Subcutaneous adipose tissue (tissue), 4 donors: ENCODE measurements around the gene SLC66A1. TPM values are rescaled to one million over a fixed set of nuclear protein-coding genes. Genes with fewer than 3 reads are reported as not detected.

ENCODE experiments used
- total RNA-seq, 4 donors: library from RNA; depleted of rRNA; stranded (reverse); fragments of >200 nt; gene quantifications; one replicate each; pipeline ENCODE4 v1.1.0, GENCODE V29; 2016
- TF ChIP-seq, protein P1 (sequence below): fragments of 450-650 bp; IDR thresholded peaks from one replicate; pipeline ENCODE4 v1.5.1; 2016; ENCODE audit warnings: low read depth, mild to moderate bottlenecking, control low read depth, antibody characterized with exemption, moderate library complexity

The SLC66A1 gene
- total RNA-seq, 4 donors from 2014 or later = 8.4 to 12.7 (median 11.6) TPM

DNA sequence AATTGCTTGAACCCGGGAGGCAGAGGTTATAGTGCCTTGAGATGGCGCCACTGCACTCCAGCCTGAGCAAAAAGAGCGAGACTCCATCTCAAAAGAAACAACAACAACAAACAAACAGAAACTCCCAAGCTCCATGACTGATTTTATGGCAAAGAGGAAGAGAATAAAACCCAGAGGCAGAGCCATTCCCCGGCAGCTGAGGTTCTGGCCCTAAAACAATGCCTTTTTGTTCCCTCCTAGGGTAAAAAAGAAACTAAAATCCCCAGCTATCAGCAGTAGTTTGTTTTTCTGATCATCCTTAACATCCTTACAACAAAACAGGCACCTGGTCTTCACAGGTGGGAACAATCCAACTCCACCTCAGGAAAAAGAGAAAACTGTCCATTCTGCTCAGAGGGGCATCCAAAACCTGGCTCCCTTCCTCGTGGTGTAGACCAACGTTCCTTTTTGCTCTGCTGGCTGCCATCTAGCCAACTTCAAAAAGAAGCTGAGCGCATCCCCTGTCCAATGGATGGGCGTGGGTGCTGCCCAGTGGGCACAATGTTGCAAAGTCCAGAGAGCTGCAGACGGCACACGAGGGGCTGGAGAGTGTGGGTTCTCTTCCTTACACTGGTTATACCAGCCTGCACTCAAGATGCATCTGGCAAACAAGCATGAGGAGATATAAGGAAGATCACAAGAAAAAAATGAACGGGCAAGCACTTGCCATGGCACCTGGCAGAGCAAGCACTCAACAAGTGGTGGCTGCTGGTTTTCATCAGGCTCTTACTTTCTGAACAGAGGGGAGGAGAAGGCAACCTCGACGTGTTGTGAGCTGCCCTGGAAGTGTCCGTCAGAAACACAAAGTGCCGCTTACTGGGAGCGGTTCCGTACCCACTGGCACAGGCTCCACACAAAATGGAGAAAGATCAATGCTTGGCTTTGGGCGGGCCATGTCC lies 54.7 kb downstream of the SLC66A1 start:
- TF ChIP-seq, protein P1, sequence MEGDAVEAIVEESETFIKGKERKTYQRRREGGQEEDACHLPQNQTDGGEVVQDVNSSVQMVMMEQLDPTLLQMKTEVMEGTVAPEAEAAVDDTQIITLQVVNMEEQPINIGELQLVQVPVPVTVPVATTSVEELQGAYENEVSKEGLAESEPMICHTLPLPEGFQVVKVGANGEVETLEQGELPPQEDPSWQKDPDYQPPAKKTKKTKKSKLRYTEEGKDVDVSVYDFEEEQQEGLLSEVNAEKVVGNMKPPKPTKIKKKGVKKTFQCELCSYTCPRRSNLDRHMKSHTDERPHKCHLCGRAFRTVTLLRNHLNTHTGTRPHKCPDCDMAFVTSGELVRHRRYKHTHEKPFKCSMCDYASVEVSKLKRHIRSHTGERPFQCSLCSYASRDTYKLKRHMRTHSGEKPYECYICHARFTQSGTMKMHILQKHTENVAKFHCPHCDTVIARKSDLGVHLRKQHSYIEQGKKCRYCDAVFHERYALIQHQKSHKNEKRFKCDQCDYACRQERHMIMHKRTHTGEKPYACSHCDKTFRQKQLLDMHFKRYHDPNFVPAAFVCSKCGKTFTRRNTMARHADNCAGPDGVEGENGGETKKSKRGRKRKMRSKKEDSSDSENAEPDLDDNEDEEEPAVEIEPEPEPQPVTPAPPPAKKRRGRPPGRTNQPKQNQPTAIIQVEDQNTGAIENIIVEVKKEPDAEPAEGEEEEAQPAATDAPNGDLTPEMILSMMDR = no peak

DNA sequence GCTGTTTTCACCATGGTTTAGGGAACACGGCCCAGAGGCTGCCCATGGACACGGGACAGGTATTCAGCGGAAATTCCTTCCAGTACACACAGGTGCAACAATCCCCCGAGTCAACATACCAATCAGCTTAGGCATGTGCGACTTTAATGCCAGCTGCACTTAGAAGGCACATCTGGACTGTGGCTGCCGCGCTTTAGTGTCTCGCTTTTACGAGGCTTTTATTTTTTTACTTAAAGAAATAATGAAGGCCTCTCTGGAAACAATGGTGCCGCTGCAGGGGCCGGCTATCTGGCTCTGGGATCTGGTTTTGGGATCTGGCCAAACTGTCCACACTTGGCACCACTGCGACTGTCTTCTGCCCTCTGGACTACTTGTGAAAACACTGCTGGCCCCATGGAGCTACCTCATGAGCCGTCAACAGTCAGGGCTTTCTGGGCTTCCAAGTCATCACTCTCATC lies 55.5 kb downstream of the SLC66A1 start:
- TF ChIP-seq, protein P1 = no peak

DNA sequence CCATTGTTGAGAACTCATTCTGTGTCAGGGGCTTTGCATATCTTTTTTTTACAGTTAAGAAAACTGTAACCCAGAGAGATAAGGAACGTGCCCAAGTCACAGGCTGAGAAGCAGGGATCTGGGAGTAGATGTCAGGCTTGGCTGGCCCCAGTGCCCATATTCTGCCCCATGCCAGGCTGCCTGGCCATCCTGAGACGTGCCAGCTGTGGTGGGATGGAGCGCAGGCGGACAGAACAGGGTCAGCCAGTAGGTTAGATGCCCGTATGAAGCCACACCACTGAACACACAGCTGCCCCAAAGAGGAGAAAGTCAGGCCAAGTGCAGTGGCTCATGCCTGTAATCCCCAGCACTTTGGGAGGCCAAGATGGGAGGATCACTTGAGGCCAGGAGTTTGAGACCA lies 55.9 kb downstream of the SLC66A1 start:
- TF ChIP-seq, protein P1 = no peak

DNA sequence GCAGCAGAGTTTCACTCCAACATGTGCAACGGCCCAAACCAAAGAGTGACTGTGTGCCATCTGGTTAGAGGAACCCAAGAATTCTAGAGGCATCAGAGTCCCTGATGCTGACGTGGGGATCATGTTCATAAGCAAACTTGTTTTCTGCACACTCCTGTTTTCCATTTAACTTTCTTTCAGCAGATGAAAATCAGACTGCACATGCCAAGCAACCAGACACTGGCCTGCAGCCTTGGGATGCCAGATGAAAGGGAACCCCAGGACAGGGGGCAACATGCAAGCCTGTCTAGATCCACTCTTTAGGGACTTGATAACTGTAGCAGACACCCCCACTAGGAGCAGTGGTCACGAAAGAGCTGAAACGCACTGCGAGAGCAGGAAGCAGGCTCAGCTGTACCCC lies 56.8 kb downstream of the SLC66A1 start:
- TF ChIP-seq, protein P1 = no peak

DNA sequence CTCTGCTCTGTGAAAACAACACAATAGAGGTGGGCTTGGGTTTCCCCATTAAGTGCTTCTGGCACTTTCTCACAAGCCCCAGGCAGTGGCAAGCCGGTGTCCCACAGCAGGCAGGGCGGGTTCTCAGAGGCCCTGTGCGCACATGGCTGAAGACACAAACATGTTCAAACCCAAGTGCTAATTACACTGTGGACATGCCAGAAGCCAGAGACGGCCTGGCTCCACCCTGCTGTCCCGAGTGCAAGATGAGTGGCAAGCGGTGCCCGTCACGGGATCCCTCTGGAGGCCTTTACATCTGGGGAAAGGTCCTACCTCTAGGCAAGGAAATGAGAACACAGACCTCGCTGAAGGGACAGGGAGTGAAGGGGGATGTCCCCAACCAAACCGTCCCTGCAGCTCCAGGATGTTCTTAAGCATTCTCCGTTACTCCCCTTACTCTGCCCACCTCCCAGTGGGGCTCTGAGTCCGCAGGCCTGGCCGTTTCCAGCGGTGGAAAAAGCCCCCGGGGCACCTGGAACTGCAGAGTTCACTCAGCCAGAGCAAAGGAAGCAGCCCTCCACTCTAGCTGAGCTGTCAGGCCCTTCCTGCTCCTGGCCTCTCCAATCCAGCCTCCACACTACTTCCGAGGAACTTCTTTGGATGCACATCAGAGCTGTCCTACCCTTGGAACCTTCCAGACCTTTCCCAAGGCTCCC lies 57.4 kb downstream of the SLC66A1 start:
- TF ChIP-seq, protein P1 = no peak

DNA sequence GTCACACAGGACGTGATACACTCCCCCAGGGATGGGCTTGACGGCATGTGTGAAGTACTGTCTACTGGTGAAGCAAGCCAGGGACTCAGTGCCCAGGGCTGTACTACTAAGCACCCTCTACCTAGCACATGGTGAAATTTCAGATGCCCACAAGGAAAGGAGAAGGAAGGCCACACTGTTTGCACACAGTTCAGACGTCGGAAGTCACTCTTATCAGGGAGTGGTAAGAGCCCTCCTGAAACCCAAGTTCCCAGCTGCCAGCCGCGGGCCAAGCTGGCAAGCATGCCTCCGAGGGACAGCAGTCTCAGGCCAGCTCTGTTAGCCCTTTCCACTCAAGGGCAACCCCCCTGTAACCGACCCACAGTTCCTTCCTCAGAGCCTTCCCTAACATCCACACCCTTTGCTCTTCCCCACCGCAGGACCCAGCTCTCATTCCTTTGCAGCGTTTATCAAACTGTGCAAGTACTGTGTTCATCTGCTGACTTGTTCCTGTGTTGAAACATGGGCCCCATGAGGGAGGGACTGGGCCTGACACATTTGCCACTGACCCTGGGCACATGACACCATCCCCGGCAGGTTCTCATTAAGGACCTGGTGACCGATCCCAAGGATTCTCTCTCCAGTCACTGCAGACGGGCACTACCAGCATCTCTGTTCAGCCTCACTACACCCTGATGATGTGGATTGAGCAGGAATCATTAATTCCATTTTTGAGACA lies 58.5 kb downstream of the SLC66A1 start:
- TF ChIP-seq, protein P1 = no peak
